GM18858 (cell line): Measurements from ENCODE around the gene KLHL18.
"Not testable (repeated sequence)": the region's sequence is repeated elsewhere in the genome, so short reads cannot be mapped to it uniquely, and the experiment has no call there.

Experiments used
- ATAC-seq: cut with Tn5 transposase; IDR thresholded peaks from one replicate; pipeline ENCODE4 v1.9.1; 2021; ENCODE audit not compliant: unreplicated experiment

The KLHL18 gene

DNA sequence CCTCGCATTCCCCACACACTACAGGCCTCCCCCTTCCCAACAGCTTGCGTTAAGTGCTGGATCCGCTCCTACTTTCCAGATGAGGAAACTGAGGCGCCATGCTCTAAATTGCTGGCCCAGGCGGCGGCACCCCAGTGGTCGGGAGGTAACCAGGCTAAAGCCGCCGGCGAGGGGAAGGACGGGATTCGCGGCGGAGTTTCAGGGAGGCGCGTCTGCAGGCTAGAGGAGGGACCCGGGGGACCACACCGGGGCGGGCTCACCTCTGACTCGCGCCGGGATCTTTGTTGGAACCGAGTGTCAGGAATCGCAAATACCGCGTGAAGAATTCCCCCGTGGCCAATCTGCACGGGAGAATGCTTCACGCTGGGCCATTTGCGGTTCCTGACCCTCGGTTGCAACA, 73.5 kb downstream of the KLHL18 start:
- no peak for ATAC-seq

GRCh38 chr3:47359323-47359722, 76.6 kb downstream of the KLHL18 start:
- no peak for ATAC-seq

DNA sequence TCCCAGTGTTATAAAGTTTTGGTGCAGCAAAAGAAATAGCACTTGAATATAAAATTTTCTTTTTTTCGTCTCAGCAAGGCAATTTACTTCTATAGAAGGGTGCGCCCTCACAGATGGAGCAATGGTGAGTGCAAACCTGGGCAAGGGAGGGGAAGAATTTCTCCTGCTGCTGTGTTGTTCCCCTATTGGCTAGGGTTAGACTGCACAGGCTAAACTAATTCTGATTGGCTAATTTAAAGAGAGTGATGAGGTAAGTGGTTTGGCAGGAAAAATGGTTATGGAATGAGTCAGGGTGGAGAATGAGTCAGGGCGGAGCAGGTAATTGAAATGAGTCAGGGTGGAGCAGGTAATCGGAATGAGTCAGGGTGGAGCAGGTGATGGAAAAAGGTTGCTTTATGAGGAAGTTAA, 77.4 kb downstream of the KLHL18 start:
- ATAC-seq = not testable (repeated sequence)

DNA sequence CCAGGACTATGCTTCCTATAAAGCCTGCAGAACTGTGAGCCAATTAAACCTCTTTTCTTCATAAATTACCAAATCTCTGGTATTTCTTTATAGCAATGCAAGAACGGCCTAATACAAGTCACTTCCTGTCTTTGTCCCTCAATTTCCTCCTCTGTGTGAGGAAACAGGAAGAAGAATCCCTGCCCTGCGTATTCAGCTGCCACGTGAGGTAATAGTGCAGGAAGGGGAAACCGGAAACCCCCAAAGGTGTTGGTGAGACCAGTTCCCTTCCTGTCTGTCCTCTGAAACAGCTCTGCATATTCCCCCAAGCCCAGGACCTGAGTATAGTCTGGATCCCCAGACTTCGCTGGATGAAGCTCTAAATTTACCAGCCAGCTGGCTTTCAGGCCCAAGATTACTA, 80.0 kb downstream of the KLHL18 start:
- ATAC-seq = no peak

DNA sequence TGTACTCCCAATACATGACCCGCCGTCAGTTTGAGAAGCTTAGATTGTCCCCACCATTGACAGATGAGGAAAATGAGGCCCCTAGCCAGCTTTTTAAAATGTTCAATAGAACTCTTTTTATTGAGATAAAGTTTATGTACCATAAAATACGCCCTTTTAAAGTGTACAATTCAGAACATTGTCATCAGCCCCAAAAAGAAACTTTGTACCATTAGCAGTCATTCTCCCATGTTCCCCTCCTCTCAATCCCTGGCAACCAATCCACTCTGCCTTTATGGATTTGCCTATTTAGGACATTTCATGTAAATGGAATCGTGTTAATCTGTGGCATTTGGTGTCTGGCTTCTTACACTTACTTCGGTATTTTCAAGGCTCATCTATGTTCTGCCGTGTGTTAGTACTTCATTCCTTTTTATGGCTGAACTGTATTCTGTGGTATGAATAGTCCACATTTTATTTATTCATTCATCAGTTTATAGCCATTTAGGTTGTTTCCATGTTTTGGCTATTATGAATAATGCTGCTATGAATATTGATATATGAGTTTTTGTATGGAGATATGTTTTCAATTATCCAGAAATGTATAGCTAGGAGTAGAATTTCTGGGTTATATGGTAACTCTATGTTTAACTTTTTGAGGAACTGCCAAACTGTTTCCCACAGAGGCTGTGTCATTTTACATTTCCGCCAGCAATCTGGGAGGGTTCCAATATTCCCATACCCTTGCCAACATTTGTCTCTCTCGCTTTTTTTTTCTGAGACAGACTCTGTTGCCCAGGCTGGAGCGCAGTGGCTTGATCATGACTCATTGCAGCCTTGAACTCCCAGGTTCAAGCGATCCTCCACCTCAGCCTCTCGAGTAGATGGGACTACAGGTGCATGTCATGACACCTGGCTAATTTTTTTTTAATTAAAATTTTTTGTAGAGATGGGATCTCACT, 82.7 kb downstream of the KLHL18 start:
- ATAC-seq = no peak

GRCh38 chr3:47366833-47367232, 84.1 kb downstream of the KLHL18 start:
- no peak for ATAC-seq

DNA sequence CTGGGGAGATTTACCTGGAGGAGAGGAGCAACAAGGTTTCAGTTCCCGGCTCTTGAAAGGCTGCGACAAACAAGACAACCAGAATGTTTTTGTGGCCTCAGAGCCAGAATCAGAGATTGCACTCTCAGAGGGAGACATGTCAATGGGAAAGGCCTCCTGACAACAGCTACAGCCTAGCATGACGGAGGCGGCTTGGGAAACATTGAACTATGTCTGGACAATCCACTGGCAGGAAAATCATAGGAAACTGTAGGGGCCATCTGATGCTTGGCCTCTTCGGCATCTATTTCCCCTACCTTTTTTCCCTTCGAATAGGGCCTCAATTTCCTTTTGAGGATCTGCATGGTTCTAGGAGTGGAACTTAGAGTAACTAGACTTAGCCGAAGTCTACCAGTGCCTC, 84.9 kb downstream of the KLHL18 start:
- no peak for ATAC-seq

- ATAC-seq = not testable (repeated sequence)
These were observed 87.3 kb downstream of the KLHL18 start for GRCh38 chr3:47370020-47370419.

GRCh38 chr3:47370887-47371697, 88.3 kb downstream of the KLHL18 start:
- no peak for ATAC-seq

DNA sequence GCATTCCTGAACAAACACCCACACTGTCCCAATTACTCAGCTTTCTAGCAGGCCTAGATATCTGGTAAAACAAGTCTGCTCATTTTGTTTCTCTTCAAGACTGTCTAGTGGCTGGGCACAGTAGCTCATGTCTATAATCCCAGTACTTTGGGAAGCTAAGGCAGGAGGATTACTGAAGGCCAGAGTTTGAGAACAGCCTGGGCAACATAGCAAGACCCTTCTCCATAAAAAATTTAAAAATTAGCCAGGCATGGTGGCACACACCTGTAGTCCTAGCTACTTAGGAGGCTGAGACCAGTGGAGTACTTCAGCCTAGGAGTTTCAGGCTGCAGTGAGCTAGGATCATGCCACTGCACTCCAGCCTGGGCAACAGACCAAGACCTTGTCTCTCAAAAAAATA, 91.8 kb downstream of the KLHL18 start:
- ATAC-seq = no peak

DNA sequence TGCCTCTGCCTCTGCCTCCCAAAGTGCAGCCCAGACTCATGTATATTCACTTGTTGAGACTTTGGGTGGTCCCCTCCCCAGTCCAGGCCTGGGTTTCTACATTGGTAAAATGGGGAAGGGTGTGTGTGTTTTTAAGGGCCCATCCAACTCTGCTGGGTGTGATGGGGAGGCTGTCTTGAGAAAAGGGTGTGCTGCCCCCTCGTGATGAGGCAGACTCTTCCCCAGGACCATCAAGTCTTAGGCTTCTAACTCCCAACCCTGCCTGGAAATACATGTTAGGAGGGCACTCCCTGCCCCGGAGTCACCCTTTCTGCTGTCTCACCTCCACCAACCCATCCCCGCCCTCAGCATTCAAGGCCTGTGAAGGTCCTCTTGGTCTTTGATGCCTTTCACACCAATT, 93.6 kb downstream of the KLHL18 start:
- no peak for ATAC-seq

DNA sequence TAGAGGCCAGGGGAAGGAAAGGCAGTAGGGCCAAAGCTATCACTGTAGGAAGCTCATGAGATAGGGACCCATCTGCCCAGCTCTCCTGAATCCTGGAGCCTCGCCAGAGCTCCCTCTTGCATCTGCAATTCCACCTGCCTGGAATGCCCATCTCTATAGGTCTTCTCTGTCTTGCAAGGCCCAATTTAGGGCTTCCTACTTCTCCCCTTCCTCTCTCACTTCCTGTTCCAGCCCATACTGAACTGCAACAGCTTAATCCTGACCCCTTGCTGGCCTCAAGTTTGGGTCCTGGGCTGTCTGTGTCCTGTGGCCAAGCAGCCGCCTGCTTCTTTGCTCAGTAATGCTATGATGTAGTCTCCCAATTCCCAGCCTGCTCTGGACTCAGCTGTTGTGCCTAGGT, 94.4 kb downstream of the KLHL18 start:
- ATAC-seq = no peak

GRCh38 chr3:47378869-47379268, 96.1 kb downstream of the KLHL18 start:
- ATAC-seq = no peak

DNA sequence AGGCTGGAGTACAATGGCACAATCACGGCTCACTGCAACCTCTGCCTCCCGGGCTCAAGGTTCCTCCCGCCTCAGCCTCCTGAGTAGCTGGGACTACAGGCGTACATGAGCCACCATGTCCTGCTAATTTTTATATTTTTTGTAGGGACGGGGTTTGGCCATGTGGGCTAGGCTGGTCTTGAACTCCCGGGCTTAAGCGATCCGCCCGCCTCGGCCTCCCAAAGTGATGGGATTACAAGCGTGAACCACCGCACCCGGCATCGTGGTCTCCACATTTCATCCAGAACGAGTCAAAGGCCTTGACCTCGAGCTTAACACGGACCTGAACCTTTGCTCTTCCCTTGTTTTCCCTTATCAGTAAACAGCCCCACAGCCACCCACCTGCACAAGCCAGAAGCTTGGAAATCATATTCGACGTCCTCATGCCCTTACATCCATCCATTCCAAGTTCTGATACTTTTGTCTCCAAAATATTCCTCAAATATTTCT, 96.7 kb downstream of the KLHL18 start:
- no peak for ATAC-seq

DNA sequence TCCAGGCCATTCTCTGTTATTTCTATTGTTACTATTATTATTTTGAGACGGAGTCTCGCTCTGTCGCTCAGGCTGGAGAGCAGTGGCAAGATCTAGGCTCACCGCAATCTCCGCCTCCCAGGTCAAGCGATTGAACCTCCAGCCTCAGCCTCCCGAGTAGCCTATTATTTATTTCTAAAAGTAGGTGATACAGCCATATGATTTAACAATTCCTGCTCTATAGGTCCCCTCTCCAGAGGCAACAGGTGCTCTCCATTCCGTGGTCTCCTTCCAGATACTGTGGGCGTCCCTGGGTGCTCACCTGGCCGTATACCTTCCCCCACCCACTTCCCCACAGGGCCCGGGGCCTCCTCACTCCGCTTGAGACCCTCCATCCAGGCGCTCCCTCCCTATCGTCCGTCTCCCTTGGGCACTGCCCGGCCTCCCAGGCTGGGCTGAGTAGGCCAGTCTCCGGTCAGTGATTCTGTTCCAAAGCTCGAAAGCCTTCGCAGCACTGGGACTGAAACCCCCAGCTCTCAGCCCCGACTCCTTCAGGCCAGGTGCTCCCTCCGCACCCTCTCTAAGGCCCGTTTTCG, 97.4 kb downstream of the KLHL18 start:
- no peak for ATAC-seq

- peak; percentile 57 for ATAC-seq
These were observed 98.0 kb downstream of the KLHL18 start, which contains the start of gene PTPN23 for GRCh38 chr3:47380601-47381316. PTPN23 (plus strand) TSS chr3:47381021; CDS start chr3:47381097, 76 bp downstream.

- peak; percentile 30 for ATAC-seq
These were observed 98.8 kb downstream of the KLHL18 start for GRCh38 chr3:47381317-47382157.

GRCh38 chr3:47384425-47384824, 101.7 kb downstream of the KLHL18 start:
- no peak for ATAC-seq

DNA sequence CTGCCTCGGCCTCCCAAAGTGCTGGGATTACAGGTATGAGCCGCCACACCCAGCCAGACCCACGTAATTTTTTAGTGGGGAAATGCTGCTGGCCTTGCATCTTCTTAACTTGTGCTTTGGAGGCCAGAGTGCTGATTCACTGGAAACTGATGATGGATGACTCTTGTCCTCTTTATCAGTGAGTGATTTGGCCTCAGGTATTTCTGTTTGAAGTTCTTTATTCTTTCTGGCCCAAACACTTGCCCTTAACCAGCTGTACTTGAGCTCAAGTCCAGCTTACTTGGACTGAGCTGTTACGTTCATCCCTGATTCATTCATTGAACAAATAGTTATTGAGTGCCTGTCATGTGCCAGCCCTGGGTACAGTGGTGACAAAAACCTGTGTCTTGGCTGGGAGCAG, 102.3 kb downstream of the KLHL18 start:
- ATAC-seq = no peak

DNA sequence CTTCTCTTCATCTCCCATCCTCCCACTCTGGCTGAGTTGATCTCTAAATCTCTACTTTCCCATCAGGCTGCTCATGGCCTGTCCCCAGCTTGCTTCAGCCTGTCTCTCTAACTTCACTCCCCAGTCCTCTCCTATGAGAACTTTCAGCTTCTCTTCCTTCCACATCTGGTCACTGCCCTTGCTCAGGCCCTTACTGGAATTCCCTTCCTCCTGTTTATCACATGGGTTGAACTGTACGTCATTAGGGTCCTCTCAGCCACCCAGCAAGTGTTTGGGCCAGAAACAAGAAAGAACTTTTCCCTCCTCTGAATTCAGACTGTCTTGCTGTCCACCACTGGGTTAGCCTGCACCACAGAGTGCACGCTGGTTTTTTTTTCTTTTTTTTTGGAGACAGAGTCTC, 103.1 kb downstream of the KLHL18 start:
- no peak for ATAC-seq
